A549 (cell line): ENCODE measurements around the gene FGD2.

ENCODE experiments used
- CTCF ChIP-seq: fragments of >200 bp; sonication (Bioruptor Twin); formaldehyde crosslinking; IDR thresholded peaks from 3 replicates; pipeline ENCODE4 v1.5.1; 2016
- MAZ ChIP-seq: fragments of 150-350 bp; IDR thresholded peaks from 2 replicates; pipeline ENCODE4 v1.6.1; 2014; ENCODE audit warnings: antibody characterized with exemption, low read depth, low read length, borderline replicate concordance
- REST ChIP-seq: fragments of 200-600 bp; sonication (generic); IDR thresholded peaks from 2 replicates; pipeline ENCODE4 v1.6.1; 2016; ENCODE audit warnings: antibody characterized with exemption, mild to moderate bottlenecking, moderate library complexity

GRCh38 chr6:37005827-37006567 is 542 bp downstream of the FGD2 start:
- TF ChIP-seq CTCF: no peak
- TF ChIP-seq MAZ: no peak
- TF ChIP-seq REST: no peak
